ENCODE results near the gene GNS.

Gene GNS

DNA sequence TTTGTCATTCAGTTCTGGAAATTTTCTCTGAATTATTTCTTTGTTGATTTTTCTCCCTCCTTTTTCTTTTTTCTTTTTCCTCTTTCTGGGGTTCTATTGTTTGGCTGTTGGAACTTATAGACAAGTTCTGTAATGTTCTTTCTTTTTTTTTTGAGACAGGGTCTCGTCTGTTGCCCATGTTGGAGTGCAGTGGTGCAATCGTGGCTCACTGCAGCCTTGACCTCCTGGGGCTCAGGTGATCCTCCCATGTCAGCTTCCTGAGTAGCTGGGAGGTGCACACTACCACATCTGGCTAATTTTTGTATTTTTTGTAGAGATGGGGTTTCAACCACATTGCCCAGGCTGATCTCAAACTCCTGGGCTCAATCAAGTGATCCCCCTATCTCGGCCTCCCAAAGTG, 35.1 kb upstream of the GNS start:
- H3K36me3 ChIP-seq (ENCODE audit: control insufficient read depth, insufficient read depth, low read length), result no peaks in the 10 kb centered on the region
- 86 to 100% methylated on average over 1 to 2 of the region's 3 CpGs for WGBS, 2 experiments (ENCODE audit: insufficient coverage in 2 of 2)

GRCh38 chr12:64793610-64794009, 34.4 kb upstream of the GNS start:
- Histone ChIP-seq H3K27ac (ENCODE audit: low read depth, low read length, severe bottlenecking) (no peak overlapping the region), H3K4me1 (ENCODE audit: control insufficient read depth, insufficient read depth, low read length, poor library complexity, severe bottlenecking) (no peaks in the 10 kb centered on the region), H3K4me3 (ENCODE audit: extremely low read depth, insufficient read depth, low read length, poor library complexity, severe bottlenecking) (no peak overlapping the region), H3K36me3 (ENCODE audit: control insufficient read depth, insufficient read depth, low read length) (no peaks in the 10 kb centered on the region), H3K9me3 (ENCODE audit: control insufficient read depth, low read length) (no peaks in the 10 kb centered on the region)
- 76 to 85% methylated on average over 3 of the region's 3 CpGs for whole genome bisulfite sequencing, 2 experiments (ENCODE audit: insufficient coverage in 2 of 2)

More for the DNA sequence above, 35.1 kb upstream of the GNS start:
- Histone ChIP-seq H3K4me1 (ENCODE audit: control insufficient read depth, insufficient read depth, low read length, poor library complexity, severe bottlenecking) (no peaks in the 10 kb centered on the region), H3K4me3 (ENCODE audit: extremely low read depth, insufficient read depth, low read length, poor library complexity, severe bottlenecking) (no peak overlapping the region), H3K9me3 (ENCODE audit: control insufficient read depth, low read length) (no peaks in the 10 kb centered on the region), H3K27ac (ENCODE audit: low read depth, low read length, severe bottlenecking) (no peak overlapping the region)

- 100% methylated on average over 1 of the region's 1 CpG for whole genome bisulfite sequencing, 2 experiments (ENCODE audit: insufficient coverage in 2 of 2)
- Histone ChIP-seq H3K9me3 (ENCODE audit: control insufficient read depth, low read length) (no peaks in the 10 kb centered on the region), H3K4me1 (ENCODE audit: control insufficient read depth, insufficient read depth, low read length, poor library complexity, severe bottlenecking) (no peaks in the 10 kb centered on the region), H3K27ac (ENCODE audit: low read depth, low read length, severe bottlenecking) (no peak overlapping the region), H3K4me3 (ENCODE audit: extremely low read depth, insufficient read depth, low read length, poor library complexity, severe bottlenecking) (no peak overlapping the region), H3K36me3 (ENCODE audit: control insufficient read depth, insufficient read depth, low read length) (no peaks in the 10 kb centered on the region)
These were observed 32.9 kb upstream of the GNS start for GRCh38 chr12:64792128-64792527.

DNA sequence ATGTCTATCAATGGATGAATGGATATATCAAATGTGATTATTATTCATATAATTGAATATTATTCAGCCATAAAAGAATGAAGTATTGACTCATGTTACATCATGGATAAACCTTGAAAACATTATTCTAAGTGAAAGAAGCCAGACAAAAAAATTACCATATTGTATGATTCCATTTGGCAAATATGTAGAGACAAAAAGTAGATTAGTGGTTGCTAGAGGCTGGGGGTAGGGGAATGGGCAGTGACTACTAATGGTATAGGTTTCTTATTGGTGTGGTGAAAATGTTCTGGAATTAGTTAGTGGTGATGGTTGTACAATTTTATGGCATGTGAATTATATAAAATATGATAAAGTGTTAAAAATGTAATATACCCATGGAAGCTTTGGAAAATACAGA, 31.8 kb upstream of the GNS start:
- Histone ChIP-seq H3K4me1 (ENCODE audit: control insufficient read depth, insufficient read depth, low read length, poor library complexity, severe bottlenecking) (no peaks in the 10 kb centered on the region), H3K4me3 (ENCODE audit: extremely low read depth, insufficient read depth, low read length, poor library complexity, severe bottlenecking) (no peak overlapping the region), H3K27ac (ENCODE audit: low read depth, low read length, severe bottlenecking) (no peak overlapping the region), H3K9me3 (ENCODE audit: control insufficient read depth, low read length) (no peaks in the 10 kb centered on the region), H3K36me3 (ENCODE audit: control insufficient read depth, insufficient read depth, low read length) (no peaks in the 10 kb centered on the region)

- Histone ChIP-seq H3K9me3 (ENCODE audit: control insufficient read depth, low read length) (no peaks in the 10 kb centered on the region), H3K4me3 (ENCODE audit: extremely low read depth, insufficient read depth, low read length, poor library complexity, severe bottlenecking) (no peak overlapping the region), H3K36me3 (ENCODE audit: control insufficient read depth, insufficient read depth, low read length) (no peaks in the 10 kb centered on the region), H3K4me1 (ENCODE audit: control insufficient read depth, insufficient read depth, low read length, poor library complexity, severe bottlenecking) (no peaks in the 10 kb centered on the region), H3K27ac (ENCODE audit: low read depth, low read length, severe bottlenecking) (no peak overlapping the region)
- WGBS, 2 experiments (ENCODE audit: insufficient coverage in 2 of 2), result no CpG with 5 or more reads among the region's 1 CpG
These were observed 31.0 kb upstream of the GNS start for GRCh38 chr12:64790166-64790565.

GRCh38 chr12:64785838-64786237, 26.6 kb upstream of the GNS start:
- Histone ChIP-seq H3K27ac (ENCODE audit: low read depth, low read length, severe bottlenecking) (no peak overlapping the region), H3K9me3 (ENCODE audit: control insufficient read depth, low read length) (no peaks in the 10 kb centered on the region), H3K4me3 (ENCODE audit: extremely low read depth, insufficient read depth, low read length, poor library complexity, severe bottlenecking) (no peak overlapping the region), H3K36me3 (ENCODE audit: control insufficient read depth, insufficient read depth, low read length) (no peaks in the 10 kb centered on the region), H3K4me1 (ENCODE audit: control insufficient read depth, insufficient read depth, low read length, poor library complexity, severe bottlenecking) (no peaks in the 10 kb centered on the region)
- 96 to 98% methylated on average over 6 of the region's 6 CpGs for WGBS, 2 experiments (ENCODE audit: insufficient coverage in 2 of 2)

- Histone ChIP-seq H3K9me3 (ENCODE audit: control insufficient read depth, low read length) (no peaks in the 10 kb centered on the region), H3K27ac (ENCODE audit: low read depth, low read length, severe bottlenecking) (no peak overlapping the region), H3K36me3 (ENCODE audit: control insufficient read depth, insufficient read depth, low read length) (no peaks in the 10 kb centered on the region), H3K4me3 (ENCODE audit: extremely low read depth, insufficient read depth, low read length, poor library complexity, severe bottlenecking) (no peak overlapping the region), H3K4me1 (ENCODE audit: control insufficient read depth, insufficient read depth, low read length, poor library complexity, severe bottlenecking) (no peaks in the 10 kb centered on the region)
- WGBS, 2 experiments (ENCODE audit: insufficient coverage in 2 of 2), result 81 to 89% methylated on average over 2 to 3 of the region's 6 CpGs
These were observed 23.1 kb upstream of the GNS start for GRCh38 chr12:64782191-64782876.

DNA sequence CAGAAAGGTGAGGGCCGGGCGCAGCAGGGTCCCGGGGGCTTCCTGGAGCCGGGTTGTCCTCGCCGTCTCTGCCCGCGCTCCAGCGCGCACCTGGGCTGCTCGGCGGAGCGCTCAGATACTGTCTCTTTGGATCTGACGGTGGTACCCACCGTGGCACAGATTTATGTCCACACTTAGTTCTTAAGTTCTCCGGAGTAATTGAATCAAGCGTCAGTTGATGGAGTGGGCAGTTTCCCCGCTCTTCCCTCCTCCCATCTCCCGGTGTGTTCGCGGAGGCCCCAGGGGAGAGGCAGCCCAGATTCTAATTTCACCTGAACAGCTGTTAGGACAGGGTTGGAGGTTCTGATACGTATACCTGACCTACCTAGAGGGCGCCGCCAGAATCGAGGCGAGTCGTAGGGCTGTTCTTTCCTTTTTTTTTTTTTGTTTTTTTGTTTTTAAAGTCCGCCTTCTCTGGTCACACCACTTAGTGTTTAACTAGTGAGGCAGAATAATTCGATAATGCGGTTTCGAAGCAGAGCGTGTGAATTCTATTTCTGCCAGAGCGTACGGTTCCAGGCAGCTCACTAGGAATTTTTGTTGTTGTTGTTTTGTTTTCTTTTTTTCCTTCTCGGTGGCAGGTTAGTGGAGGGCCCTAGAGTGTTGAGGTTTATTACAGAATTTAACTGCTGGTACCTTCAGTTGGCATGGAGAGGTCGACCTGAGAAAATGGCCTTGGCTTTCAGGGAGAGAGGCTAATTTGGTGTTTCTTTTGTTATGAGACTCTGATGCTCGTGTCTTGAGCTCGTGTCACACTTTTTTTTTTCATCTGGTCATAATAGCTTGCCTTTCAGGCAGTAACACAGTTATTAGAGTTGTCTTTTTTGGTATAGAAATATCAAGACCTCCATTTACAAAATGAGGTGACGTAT, 22.3 kb upstream of the GNS start:
- Histone ChIP-seq H3K36me3 (ENCODE audit: control insufficient read depth, insufficient read depth, low read length) (no peaks in the 10 kb centered on the region), H3K4me1 (ENCODE audit: control insufficient read depth, insufficient read depth, low read length, poor library complexity, severe bottlenecking) (no peaks in the 10 kb centered on the region), H3K9me3 (ENCODE audit: control insufficient read depth, low read length) (no peaks in the 10 kb centered on the region), H3K27ac (ENCODE audit: low read depth, low read length, severe bottlenecking) (no peak overlapping the region), H3K4me3 (ENCODE audit: extremely low read depth, insufficient read depth, low read length, poor library complexity, severe bottlenecking) (peak overlapping the region; percentile 35)
- 14 to 15% methylated on average over 25 to 27 of the region's 39 CpGs for WGBS, 2 experiments (ENCODE audit: insufficient coverage in 2 of 2)

DNA sequence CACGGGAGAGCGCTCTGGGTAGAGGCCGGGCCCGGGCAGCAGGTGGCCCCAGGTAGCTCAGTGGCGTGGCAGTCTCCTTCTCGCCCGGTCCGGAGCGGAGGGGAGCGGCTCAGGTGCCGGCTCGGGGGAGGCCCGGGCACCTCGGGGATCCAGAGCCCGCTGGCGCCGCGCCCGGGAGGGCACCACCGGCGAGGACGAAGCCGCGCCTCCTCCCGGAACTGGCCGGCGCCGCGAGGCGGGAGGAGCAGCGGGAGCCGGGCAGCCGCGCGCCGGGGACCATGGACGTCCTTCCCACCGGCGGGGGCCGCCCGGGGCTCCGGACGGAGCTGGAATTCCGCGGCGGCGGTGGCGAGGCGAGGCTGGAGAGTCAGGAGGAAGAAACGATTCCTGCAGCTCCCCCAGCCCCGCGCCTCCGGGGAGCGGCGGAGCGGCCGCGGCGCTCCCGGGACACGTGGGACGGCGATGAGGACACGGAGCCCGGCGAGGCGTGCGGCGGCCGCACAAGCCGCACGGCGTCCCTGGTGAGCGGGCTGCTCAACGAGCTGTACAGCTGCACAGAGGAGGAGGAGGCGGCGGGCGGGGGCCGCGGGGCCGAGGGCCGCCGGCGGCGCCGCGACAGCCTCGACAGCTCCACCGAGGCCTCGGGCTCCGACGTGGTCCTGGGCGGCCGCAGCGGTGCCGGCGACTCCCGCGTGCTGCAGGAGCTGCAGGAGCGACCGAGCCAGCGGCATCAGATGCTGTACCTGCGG, 21.5 kb upstream of the GNS start:
- Histone ChIP-seq H3K36me3 (ENCODE audit: control insufficient read depth, insufficient read depth, low read length) (no peaks in the 10 kb centered on the region), H3K9me3 (ENCODE audit: control insufficient read depth, low read length) (peaks cover 5% of the 10 kb centered on the region), H3K4me3 (ENCODE audit: extremely low read depth, insufficient read depth, low read length, poor library complexity, severe bottlenecking) (peak overlapping the region; percentile 35), H3K27ac (ENCODE audit: low read depth, low read length, severe bottlenecking) (no peak overlapping the region), H3K4me1 (ENCODE audit: control insufficient read depth, insufficient read depth, low read length, poor library complexity, severe bottlenecking) (no peaks in the 10 kb centered on the region)
- WGBS, 2 experiments (ENCODE audit: insufficient coverage in 2 of 2), result 1 to 2% methylated on average over 80 to 87 of the region's 103 CpGs

DNA sequence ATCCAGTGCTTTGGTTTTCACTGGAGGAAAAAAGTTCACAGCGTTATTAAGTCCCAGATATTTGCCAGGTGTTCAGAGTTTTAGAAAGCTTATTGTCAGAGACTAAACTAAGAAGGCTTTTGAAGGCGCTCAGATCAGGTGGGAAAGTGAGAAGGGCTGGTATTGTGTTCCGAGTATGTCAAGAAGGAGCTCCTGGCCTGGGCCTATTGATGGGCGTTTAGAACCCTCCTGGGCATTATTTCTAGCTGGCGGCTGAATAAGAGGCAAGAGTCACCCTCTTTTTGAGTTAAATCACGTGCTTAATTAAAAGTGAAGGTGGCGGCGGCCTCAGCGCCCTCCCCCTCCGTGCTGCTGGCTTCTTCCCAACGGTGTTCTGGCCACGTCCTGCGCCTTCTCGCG, 20.9 kb upstream of the GNS start:
- Histone ChIP-seq H3K9me3 (ENCODE audit: control insufficient read depth, low read length) (peaks cover 9% of the 10 kb centered on the region), H3K27ac (ENCODE audit: low read depth, low read length, severe bottlenecking) (no peak overlapping the region), H3K36me3 (ENCODE audit: control insufficient read depth, insufficient read depth, low read length) (no peaks in the 10 kb centered on the region), H3K4me3 (ENCODE audit: extremely low read depth, insufficient read depth, low read length, poor library complexity, severe bottlenecking) (peak overlapping the region; percentile 35), H3K4me1 (ENCODE audit: control insufficient read depth, insufficient read depth, low read length, poor library complexity, severe bottlenecking) (no peaks in the 10 kb centered on the region)
- WGBS, 2 experiments (ENCODE audit: insufficient coverage in 2 of 2), result 16 to 26% methylated on average over 14 to 15 of the region's 15 CpGs
